GM10248 (cell line): Measurements from ENCODE around the gene DSCAM.

ENCODE experiments used
- CTCF ChIA-PET: fragments of 300-600 bp; sonication (Branson Sonifier 250); formaldehyde crosslinking; extraction: SDS; loops from one replicate; lab custom pipeline; 2021; ENCODE audit warnings: antibody characterized with exemption; lab: Yijun Ruan, JAX
- POLR2A ChIA-PET: fragments of 350-650 bp; sonication (Branson Sonifier 250); formaldehyde crosslinking; extraction: SDS; loops from one replicate; lab custom pipeline; 2020; ENCODE audit warnings: antibody characterized with exemption; lab: Yijun Ruan, JAX
- DNase-seq: peaks from one replicate; pipeline ENCODE4 v3.0.0; 2012; ENCODE audit errors: extremely low spot score
- CTCF ChIP-seq: IDR thresholded peaks from 2 replicates; pipeline ENCODE4 v1.5.1; 2012; ENCODE audit warnings: mild to moderate bottlenecking, low read depth; ENCODE audit errors: extremely low read depth, missing control alignments, control extremely low read depth

Gene DSCAM

GRCh38 chr21:40408561-40408960, 438.4 kb downstream of the DSCAM start:
- POLR2A ChIA-PET, result no interaction called here
- TF ChIP-seq CTCF, result no peak
- DNase-seq, result no peak
- CTCF ChIA-PET, result no interaction called here

GRCh38 chr21:40404396-40404800, 442.6 kb downstream of the DSCAM start:
- POLR2A ChIA-PET, result no interaction called here
- CTCF ChIA-PET, result no interaction called here
- TF ChIP-seq CTCF, result no peak
- DNase-seq, result no peak

DNA sequence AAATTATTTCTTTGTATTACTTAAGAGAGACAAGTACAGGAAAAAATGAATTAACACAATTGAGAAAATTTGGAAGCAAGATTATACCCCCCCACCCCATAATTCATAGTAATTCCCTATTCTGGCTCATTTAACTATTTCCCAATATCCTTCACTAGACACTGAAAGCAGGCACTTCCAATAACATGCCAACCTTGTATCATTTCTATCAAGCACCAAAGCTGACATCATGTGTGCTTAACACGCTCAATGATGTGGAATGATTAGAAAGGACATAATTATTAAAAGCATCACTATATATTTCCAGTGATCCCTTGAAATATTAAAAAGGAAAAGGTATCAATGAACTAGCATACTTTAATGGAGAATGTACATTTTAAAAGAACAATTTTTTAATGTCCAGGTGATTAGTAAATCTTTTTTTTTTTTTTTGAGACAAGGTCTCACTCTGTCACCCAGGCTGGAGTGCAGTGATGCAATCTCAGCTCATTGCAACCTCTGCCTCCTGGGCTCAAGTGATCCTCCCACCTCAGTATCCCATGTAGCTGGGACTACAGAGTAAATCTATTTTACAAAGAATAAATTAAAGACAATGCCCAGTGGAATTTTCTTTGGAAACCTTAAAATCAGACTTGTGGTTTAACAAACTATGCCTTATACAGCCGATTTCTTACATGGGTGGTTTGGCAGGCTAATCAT, 443.9 kb downstream of the DSCAM start:
- ChIA-PET CTCF (no interaction called here), POLR2A (no interaction called here)
- DNase-seq, result no peak
- TF ChIP-seq CTCF, result no peak

DNA sequence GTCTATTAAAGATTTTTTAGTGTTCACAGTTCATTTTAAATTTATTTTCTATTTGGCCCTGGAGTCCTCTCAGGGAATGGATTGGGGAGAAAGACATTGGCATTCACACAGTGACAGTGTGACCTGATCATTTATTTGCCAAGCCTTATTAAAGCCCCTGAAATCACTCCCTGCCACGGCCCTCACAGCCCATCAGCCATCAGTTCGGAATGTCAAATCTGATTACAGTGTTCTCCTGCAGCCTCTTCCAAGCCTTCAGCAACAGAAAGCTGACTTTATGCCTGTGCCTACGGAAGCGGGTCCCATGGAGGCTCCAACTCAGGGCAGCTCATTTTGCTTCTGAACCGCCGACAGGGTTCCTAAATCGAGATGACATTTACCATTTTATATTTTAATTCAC, 451.2 kb downstream of the DSCAM start:
- no peak for DNase-seq
- ChIA-PET CTCF (no interaction called here), POLR2A (no interaction called here)
- TF ChIP-seq CTCF, result no peak

DNA sequence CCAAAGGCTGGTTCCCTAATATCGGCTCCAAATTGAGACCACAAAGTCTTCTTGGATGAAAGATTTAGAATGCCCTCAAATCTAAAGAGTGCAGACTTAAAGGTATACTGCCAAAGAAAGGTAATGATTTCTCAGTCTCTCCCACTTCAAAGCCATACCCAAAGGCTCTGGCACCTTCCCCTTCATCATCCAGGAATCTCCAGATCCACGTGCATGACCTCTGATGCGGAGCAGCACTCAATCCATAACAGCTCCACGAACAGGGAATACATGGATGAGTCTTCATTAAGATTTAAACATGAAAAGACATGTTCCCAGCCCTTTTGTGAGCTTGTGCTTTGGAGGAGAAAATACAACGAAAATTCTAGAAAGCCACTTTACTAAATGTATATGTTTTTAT, 453.9 kb downstream of the DSCAM start:
- ChIA-PET POLR2A (no interaction called here), CTCF (interaction anchor here (0.7 kb wide), 1 partner anchor 21 kb away, joined by 3 read pairs; no protein-coding TSS in a partner anchor)
- no peak for TF ChIP-seq CTCF
- DNase-seq, result no peak

DNA sequence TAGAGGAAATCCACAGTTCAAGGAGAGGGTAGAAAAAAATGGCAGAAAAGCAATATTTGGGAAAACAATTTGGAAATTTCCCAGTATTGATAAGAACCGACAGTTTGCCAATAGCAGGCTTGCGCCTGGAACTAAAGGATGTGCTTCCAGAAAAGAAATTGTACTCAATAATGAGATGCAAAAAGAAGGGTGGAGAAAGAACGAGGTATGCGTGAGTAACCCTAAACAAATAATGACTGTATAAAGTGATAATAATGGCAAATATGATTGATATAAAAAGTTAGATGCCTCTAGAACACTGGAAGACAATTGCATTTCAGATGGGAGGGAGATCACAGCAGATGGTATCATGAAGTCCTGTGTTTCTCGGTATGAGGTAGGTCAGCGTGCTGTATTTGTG, 458.9 kb downstream of the DSCAM start:
- DNase-seq, result no peak
- ChIA-PET CTCF (no interaction called here), POLR2A (no interaction called here)
- TF ChIP-seq CTCF, result no peak
